HEK293 (cell line): ENCODE measurements around the gene MAPKAPK3.

ENCODE experiments used
- CTCF ChIA-PET: fragments of 350-600 bp; formaldehyde crosslinking; extraction: SDS; loops from one replicate; lab custom pipeline; 2021; ENCODE audit warnings: antibody characterized with exemption; lab: Yijun Ruan, JAX
- POLR2A ChIA-PET: fragments of 300-600 bp; formaldehyde crosslinking; extraction: SDS; loops from one replicate; lab custom pipeline; 2020; ENCODE audit warnings: antibody characterized with exemption, inconsistent platforms; lab: Yijun Ruan, JAX
- H3K27ac ChIP-seq: fragments of 200-500 bp; sonication (Bioruptor generic); 2 replicates; pipeline ENCODE4 v1.5.1; 2014; ENCODE audit warnings: low read depth, low read length, control low read depth, inconsistent platforms; ENCODE audit errors: extremely low read depth
- H3K36me3 ChIP-seq, 2 experiments: fragments of 200-500 bp in 1 of 2; sonication (Bioruptor generic) in 1 of 2; 1 replicate in 1 of 2; 2 replicates in 1 of 2; pipeline ENCODE4 v1.5.1; 2014 to 2017; ENCODE audit warnings: inconsistent platforms in 2 of 2, low read length in 2 of 2; ENCODE audit not compliant: control insufficient read depth in 2 of 2, insufficient read depth in 1 of 2
- H3K4me1 ChIP-seq: fragments of 200-500 bp; sonication (Bioruptor generic); 2 replicates; pipeline ENCODE4 v1.5.1; 2014; ENCODE audit warnings: mild to moderate bottlenecking, low read length, inconsistent platforms; ENCODE audit not compliant: control insufficient read depth, insufficient read depth
- H3K4me3 ChIP-seq: 2 replicates; pipeline ENCODE4 v1.5.1; 2011; ENCODE audit warnings: low read depth, mild to moderate bottlenecking, control low read depth, low read length, moderate library complexity
- H3K9me3 ChIP-seq: fragments of 200-500 bp; sonication (Bioruptor generic); 2 replicates; pipeline ENCODE4 v1.5.1; 2014; ENCODE audit warnings: low read depth, low read length, inconsistent platforms; ENCODE audit not compliant: control insufficient read depth, insufficient read depth
- ELK4 ChIP-seq: IDR thresholded peaks from 2 replicates; pipeline ENCODE4 v1.6.1; 2011; ENCODE audit warnings: mild to moderate bottlenecking, low read depth, low read length, borderline replicate concordance
- KLF17 ChIP-seq: fragments of 450-650 bp; formaldehyde crosslinking; IDR thresholded peaks from 2 replicates; pipeline ENCODE4 v1.5.1; 2016; ENCODE audit warnings: missing biosample characterization, missing genetic modification characterization
- TRIM28 ChIP-seq: IDR thresholded peaks from 2 replicates; pipeline ENCODE4 v1.6.1; 2011; ENCODE audit warnings: low read length, control low read depth, borderline replicate concordance
- ZBTB20 ChIP-seq: fragments of 450-650 bp; formaldehyde crosslinking; IDR thresholded peaks from 2 replicates; pipeline ENCODE4 v1.5.1; 2016; ENCODE audit warnings: missing biosample characterization, missing genetic modification characterization
- ZFP69B ChIP-seq: fragments of 450-650 bp; formaldehyde crosslinking; IDR thresholded peaks from 2 replicates; pipeline ENCODE4 v1.5.1; 2016; ENCODE audit warnings: missing biosample characterization, missing genetic modification characterization
- ZIC2 ChIP-seq: fragments of 450-650 bp; formaldehyde crosslinking; IDR thresholded peaks from 2 replicates; pipeline ENCODE4 v1.5.1; 2016; ENCODE audit warnings: missing biosample characterization, missing genetic modification characterization
- ZNF16 ChIP-seq: fragments of 450-650 bp; formaldehyde crosslinking; IDR thresholded peaks from 2 replicates; pipeline ENCODE4 v1.5.1; 2016; ENCODE audit warnings: low read depth, missing biosample characterization, missing genetic modification characterization
- ZNF26 ChIP-seq: fragments of 450-650 bp; formaldehyde crosslinking; IDR thresholded peaks from 2 replicates; pipeline ENCODE4 v1.5.1; 2016; ENCODE audit warnings: missing biosample characterization, missing genetic modification characterization
- ZNF350 ChIP-seq: fragments of 450-650 bp; formaldehyde crosslinking; IDR thresholded peaks from 2 replicates; pipeline ENCODE4 v1.5.0; 2017; ENCODE audit warnings: missing biosample characterization, mild to moderate bottlenecking, missing genetic modification characterization
- ZNF391 ChIP-seq: fragments of 450-650 bp; formaldehyde crosslinking; IDR thresholded peaks from 2 replicates; pipeline ENCODE4 v1.5.1; 2016; ENCODE audit warnings: low read depth, missing biosample characterization, missing genetic modification characterization, borderline replicate concordance
- ZNF404 ChIP-seq: fragments of 450-650 bp; formaldehyde crosslinking; IDR thresholded peaks from 2 replicates; pipeline ENCODE4 v1.5.1; 2017; ENCODE audit warnings: missing biosample characterization, missing genetic modification characterization
- ZNF560 ChIP-seq: fragments of 450-650 bp; formaldehyde crosslinking; IDR thresholded peaks from 2 replicates; pipeline ENCODE4 v1.5.1; 2017; ENCODE audit warnings: missing biosample characterization, missing genetic modification characterization, borderline replicate concordance
- ZNF600 ChIP-seq: fragments of 450-650 bp; formaldehyde crosslinking; IDR thresholded peaks from 2 replicates; pipeline ENCODE4 v1.5.1; 2016; ENCODE audit warnings: missing biosample characterization, missing genetic modification characterization
- ZNF639 ChIP-seq: fragments of 450-650 bp; formaldehyde crosslinking; IDR thresholded peaks from 2 replicates; pipeline ENCODE4 v1.5.1; 2016; ENCODE audit warnings: missing biosample characterization, missing genetic modification characterization
- ZNF645 ChIP-seq: fragments of 450-650 bp; formaldehyde crosslinking; IDR thresholded peaks from 2 replicates; pipeline ENCODE4; 2016; ENCODE audit warnings: missing biosample characterization, missing genetic modification characterization
- ZNF701 ChIP-seq: fragments of 450-650 bp; formaldehyde crosslinking; IDR thresholded peaks from 2 replicates; pipeline ENCODE4 v1.5.1; 2016; ENCODE audit warnings: missing biosample characterization, missing genetic modification characterization
- ZNF707 ChIP-seq: fragments of 450-650 bp; formaldehyde crosslinking; IDR thresholded peaks from 2 replicates; pipeline ENCODE4 v1.5.1; 2016; ENCODE audit warnings: missing biosample characterization, missing genetic modification characterization
- ZSCAN16 ChIP-seq: fragments of 450-650 bp; formaldehyde crosslinking; IDR thresholded peaks from 2 replicates; pipeline ENCODE4 v1.5.1; 2016; ENCODE audit warnings: missing biosample characterization, missing genetic modification characterization
- ZXDB ChIP-seq: fragments of 450-650 bp; formaldehyde crosslinking; IDR thresholded peaks from 2 replicates; pipeline ENCODE4 v1.5.1; 2016; ENCODE audit warnings: missing biosample characterization, missing genetic modification characterization

MAPKAPK3 gene

GRCh38 chr3:50672656-50673055 lies 55.7 kb downstream of the MAPKAPK3 start:
- no peak for TF ChIP-seq ZNF391
- no peak for TF ChIP-seq ZXDB (tag by site-specific recombination)
- TF ChIP-seq ZNF600: no peak
- TF ChIP-seq ZIC2: no peak
- no peak for TF ChIP-seq ZNF560 (tag by site-specific recombination)
- TF ChIP-seq ZNF645 (tag by site-specific recombination): no peak
- TF ChIP-seq ZNF16: no peak
- no peak for TF ChIP-seq ZNF701 (tag by site-specific recombination)
- no peak for TF ChIP-seq ZBTB20
- TF ChIP-seq KLF17 (tag by site-specific recombination): no peak
- no peak for TF ChIP-seq ELK4
- TF ChIP-seq ZSCAN16 (tag by site-specific recombination): no peak
- no peak for TF ChIP-seq ZNF350
- no peak for TF ChIP-seq ZNF404 (tag by site-specific recombination)
- no peak for TF ChIP-seq ZNF639 (tag by site-specific recombination)
- no peak for TF ChIP-seq ZNF707 (tag by site-specific recombination)
- no peak for TF ChIP-seq ZNF26 (tag by site-specific recombination)
- ChIA-PET POLR2A (no interaction called here), CTCF (interaction anchor here (0.6 to 1.4 kb wide), 5 partner anchors 41 to 712 kb away, joined by 3 to 7 read pairs (median 4); partner anchors contain the start of gene MAPKAPK3)
- H3K36me3 ChIP-seq: no peaks in the 10 kb centered on the region
- no peaks in the 10 kb centered on the region for H3K9me3 ChIP-seq
- H3K27ac ChIP-seq: no peak overlapping the region
- no peak overlapping the region for H3K4me3 ChIP-seq
- peaks cover 5% of the 10 kb centered on the region for H3K4me1 ChIP-seq

- H3K4me1 ChIP-seq: peaks cover 8% of the 10 kb centered on the region
- no peaks in the 10 kb centered on the region for H3K9me3 ChIP-seq
- H3K36me3 ChIP-seq: no peaks in the 10 kb centered on the region
- ChIA-PET POLR2A (no interaction called here), CTCF (interaction anchor here (0.6 to 1.4 kb wide), 3 partner anchors 42 to 1269 kb away, joined by 3 to 4 read pairs (median 4); no protein-coding TSS in a partner anchor)
- TF ChIP-seq ZFP69B (tag by site-specific recombination) (no peak), TRIM28 (0 out of 2 replicates have a peak, but pooled peaks have one; percentile 14)
- no peak overlapping the region; the same call in 1 of the 2 replicates for H3K27ac ChIP-seq
- H3K4me3 ChIP-seq: no peak overlapping the region
Measured at GRCh38 chr3:50673931-50674330, 57.0 kb downstream of the MAPKAPK3 start.
